ENCODE results near the gene STMP1.
A peak's percentile ranks its signal among the peaks of the same experiment; 100 is the strongest.
"Not testable (repeated sequence)": the region's sequence is repeated elsewhere in the genome, so short reads cannot be mapped to it uniquely, and the experiment has no call there.

Gene STMP1

GRCh38 chr7:135662373-135663114 lies at the start of gene STMP1:
TSS of gene STMP1 (plus strand) at chr7:135662514.
- peak within 1 kb of the TSS; percentile 90 to 93 for H3K4me3 Mint-ChIP-seq
- no peaks in the 10 kb centered on the region for H3K27me3 Mint-ChIP-seq
- peaks cover 0 to 3% of the 10 kb centered on the region in 2 donors for H3K9me3 Mint-ChIP-seq
- DNase-seq = peak; percentile 93
- H3K27ac Mint-ChIP-seq = peak within 1 kb of the TSS; percentile 91
- H3K4me1 Mint-ChIP-seq = peaks cover 25 to 39% of the 10 kb centered on the region in 2 donors
- peaks cover 19 to 33% of the 10 kb centered on the region in 2 donors for H3K36me3 Mint-ChIP-seq
- ATAC-seq (replicated peaks) = peak; percentile 94

GRCh38 chr7:135616136-135616535 lies 46.2 kb upstream of the STMP1 start:
- Mint-ChIP-seq H3K27me3 (no peaks in the 10 kb centered on the region), H3K9me3 (no peaks in the 10 kb centered on the region), H3K4me1 (no peaks in the 10 kb centered on the region), H3K36me3 (peaks cover 14 to 16% of the 10 kb centered on the region in 2 donors), H3K27ac (no peak overlapping the region), H3K4me3 (no peak overlapping the region)
- no peak for ATAC-seq (replicated peaks)
- DNase-seq = no peak

- H3K36me3 Mint-ChIP-seq = peaks cover 9 to 11% of the 10 kb centered on the region in 2 donors
- H3K4me1 Mint-ChIP-seq = no peaks in the 10 kb centered on the region
- no peak for ATAC-seq (replicated peaks)
- no peak overlapping the region for H3K4me3 Mint-ChIP-seq
- H3K27me3 Mint-ChIP-seq = no peaks in the 10 kb centered on the region
- H3K27ac Mint-ChIP-seq = no peak overlapping the region
- H3K9me3 Mint-ChIP-seq = no peaks in the 10 kb centered on the region
- DNase-seq = no peak
Measured at GRCh38 chr7:135617781-135618180, 44.5 kb upstream of the STMP1 start.

- no peaks in the 10 kb centered on the region for H3K27me3 Mint-ChIP-seq
Measured at GRCh38 chr7:135618510-135618909, 43.8 kb upstream of the STMP1 start.

GRCh38 chr7:135620447-135620846 lies 41.9 kb upstream of the STMP1 start:
- DNase-seq (no peak), ATAC-seq (replicated peaks) (no peak)
- Mint-ChIP-seq H3K9me3 (no peaks in the 10 kb centered on the region), H3K4me1 (no peaks in the 10 kb centered on the region), H3K4me3 (no peak overlapping the region), H3K27ac (no peak overlapping the region), H3K36me3 (peaks cover 13 to 16% of the 10 kb centered on the region in 2 donors), H3K27me3 (no peaks in the 10 kb centered on the region)

More at GRCh38 chr7:135618510-135618909, 43.8 kb upstream of the STMP1 start:
- ATAC-seq (replicated peaks) (no peak), DNase-seq (no peak)
- Mint-ChIP-seq H3K4me3 (no peak overlapping the region), H3K36me3 (peaks cover 8 to 11% of the 10 kb centered on the region in 2 donors), H3K9me3 (no peaks in the 10 kb centered on the region), H3K27ac (no peak overlapping the region), H3K4me1 (no peaks in the 10 kb centered on the region)

- H3K36me3 Mint-ChIP-seq = peaks cover 15 to 22% of the 10 kb centered on the region in 2 donors
- H3K9me3 Mint-ChIP-seq = no peaks in the 10 kb centered on the region
- H3K27ac Mint-ChIP-seq = no peak overlapping the region
- no peak overlapping the region for H3K4me3 Mint-ChIP-seq
- DNase-seq = no peak
- no peaks in the 10 kb centered on the region for H3K4me1 Mint-ChIP-seq
- no peaks in the 10 kb centered on the region for H3K27me3 Mint-ChIP-seq
- no peak for ATAC-seq (replicated peaks)
Measured at GRCh38 chr7:135620980-135621850, 41.1 kb upstream of the STMP1 start.

GRCh38 chr7:135634191-135634878 lies 28.0 kb upstream of the STMP1 start:
- DNase-seq = no peak
- no peaks in the 10 kb centered on the region for H3K4me1 Mint-ChIP-seq
- H3K9me3 Mint-ChIP-seq = no peaks in the 10 kb centered on the region
- peaks cover 34 to 53% of the 10 kb centered on the region in 2 donors for H3K36me3 Mint-ChIP-seq
- no peak overlapping the region for H3K27ac Mint-ChIP-seq
- ATAC-seq (replicated peaks) = no peak
- H3K4me3 Mint-ChIP-seq = no peak overlapping the region
- no peaks in the 10 kb centered on the region for H3K27me3 Mint-ChIP-seq

- not testable (repeated sequence) for H3K4me1 Mint-ChIP-seq; H3K4me3 Mint-ChIP-seq; H3K27ac Mint-ChIP-seq; ATAC-seq (replicated peaks); H3K9me3 Mint-ChIP-seq; DNase-seq; H3K27me3 Mint-ChIP-seq
- peaks cover 30 to 47% of the 10 kb centered on the region in 2 donors for H3K36me3 Mint-ChIP-seq
Measured at GRCh38 chr7:135639690-135640089, 22.6 kb upstream of the STMP1 start.

- H3K27me3 Mint-ChIP-seq = no peaks in the 10 kb centered on the region
- H3K4me3 Mint-ChIP-seq = no peak overlapping the region
- H3K9me3 Mint-ChIP-seq = no peaks in the 10 kb centered on the region
- DNase-seq (no peak), ATAC-seq (replicated peaks) (no peak)
- H3K27ac Mint-ChIP-seq = peak overlapping the region; percentile 17
- peaks cover 27 to 48% of the 10 kb centered on the region in 2 donors for H3K36me3 Mint-ChIP-seq
- no peaks in the 10 kb centered on the region for H3K4me1 Mint-ChIP-seq
Measured at GRCh38 chr7:135644154-135644553, 18.2 kb upstream of the STMP1 start.

- peaks cover 24 to 44% of the 10 kb centered on the region in 2 donors for H3K36me3 Mint-ChIP-seq
- H3K27ac Mint-ChIP-seq = no peak overlapping the region
- H3K4me3 Mint-ChIP-seq = no peak overlapping the region
- no peak for DNase-seq
- H3K27me3 Mint-ChIP-seq = no peaks in the 10 kb centered on the region
- no peaks in the 10 kb centered on the region for H3K9me3 Mint-ChIP-seq
- no peak for ATAC-seq (replicated peaks)
- H3K4me1 Mint-ChIP-seq = no peaks in the 10 kb centered on the region
Measured at GRCh38 chr7:135644729-135645128, 17.6 kb upstream of the STMP1 start.

- Mint-ChIP-seq H3K4me3 (no peak overlapping the region), H3K9me3 (no peaks in the 10 kb centered on the region), H3K4me1 (no peaks in the 10 kb centered on the region), H3K36me3 (peaks cover 26 to 41% of the 10 kb centered on the region in 2 donors), H3K27ac (no peak overlapping the region), H3K27me3 (no peaks in the 10 kb centered on the region)
- ATAC-seq (replicated peaks) (peak; percentile 50 to 63), DNase-seq (no peak)
Measured at GRCh38 chr7:135645296-135645904, 16.9 kb upstream of the STMP1 start.

GRCh38 chr7:135647755-135648154 lies 14.6 kb upstream of the STMP1 start:
- no peaks in the 10 kb centered on the region for H3K4me1 Mint-ChIP-seq
- H3K4me3 Mint-ChIP-seq = no peak overlapping the region
- no peak overlapping the region for H3K27ac Mint-ChIP-seq
- no peaks in the 10 kb centered on the region for H3K9me3 Mint-ChIP-seq
- H3K27me3 Mint-ChIP-seq = no peaks in the 10 kb centered on the region
- DNase-seq (no peak), ATAC-seq (replicated peaks) (no peak)
- peaks cover 29 to 38% of the 10 kb centered on the region in 2 donors for H3K36me3 Mint-ChIP-seq

- H3K4me3 Mint-ChIP-seq = no peak overlapping the region
- no peaks in the 10 kb centered on the region for H3K27me3 Mint-ChIP-seq
- H3K36me3 Mint-ChIP-seq = peaks cover 29 to 38% of the 10 kb centered on the region in 2 donors
- no peak for DNase-seq
- no peaks in the 10 kb centered on the region for H3K9me3 Mint-ChIP-seq
- ATAC-seq (replicated peaks) = no peak
- no peak overlapping the region for H3K27ac Mint-ChIP-seq
- no peaks in the 10 kb centered on the region for H3K4me1 Mint-ChIP-seq
Measured at GRCh38 chr7:135648235-135648634, 14.1 kb upstream of the STMP1 start.
